SK-N-SH treated with all-trans-retinoic acid at 6 μM for 48 hours (cell line): ENCODE data around the gene LIN9.

Experiments used
- BACH2 ChIP-seq: fragments of 250-450 bp; sonication (Bioruptor Pico); IDR thresholded peaks from 2 replicates; pipeline ENCODE4 v1.9.0; 2021; ENCODE audit warnings: mild to moderate bottlenecking, borderline replicate concordance
- CREB5 ChIP-seq: fragments of 250-450 bp; sonication (Bioruptor Pico); IDR thresholded peaks from 2 replicates; pipeline ENCODE4 v1.5.1; 2020; ENCODE audit warnings: low read depth, mild to moderate bottlenecking, moderate library complexity
- CSDC2 ChIP-seq: fragments of 250-450 bp; sonication (Bioruptor Pico); IDR thresholded peaks from 2 replicates; pipeline ENCODE4 v1.5.0; 2020; ENCODE audit warnings: mild to moderate bottlenecking, moderate library complexity
- CSRNP3 ChIP-seq: fragments of 250-450 bp; sonication (Bioruptor Pico); IDR thresholded peaks from 2 replicates; pipeline ENCODE4 v1.5.1; 2021; ENCODE audit warnings: mild to moderate bottlenecking, moderate library complexity
- ESRRG ChIP-seq: fragments of 250-450 bp; sonication (Bioruptor Pico); IDR thresholded peaks from 2 replicates; pipeline ENCODE4 v1.6.1; 2021; ENCODE audit warnings: mild to moderate bottlenecking
- ISL1 ChIP-seq: fragments of 250-450 bp; sonication (Bioruptor Pico); IDR thresholded peaks from 2 replicates; pipeline ENCODE4 v2.1.2; 2022; ENCODE audit warnings: mild to moderate bottlenecking, moderate library complexity
- PATZ1 ChIP-seq: fragments of 250-450 bp; sonication (Bioruptor Pico); IDR thresholded peaks from 2 replicates; pipeline ENCODE4 v1.8.0; 2020; ENCODE audit warnings: mild to moderate bottlenecking, moderate library complexity, borderline replicate concordance
- RARB ChIP-seq: fragments of 250-450 bp; sonication (Bioruptor Pico); IDR thresholded peaks from 2 replicates; pipeline ENCODE4 v1.8.0; 2021; ENCODE audit warnings: mild to moderate bottlenecking, moderate library complexity
- TOX ChIP-seq: fragments of 250-450 bp; sonication (Bioruptor Pico); IDR thresholded peaks from 2 replicates; pipeline ENCODE4 v1.8.0; 2021; ENCODE audit warnings: mild to moderate bottlenecking, moderate library complexity, borderline replicate concordance
- TSHZ2 ChIP-seq: fragments of 250-450 bp; sonication (Bioruptor Pico); IDR thresholded peaks from 2 replicates; pipeline ENCODE4 v1.5.0; 2020; ENCODE audit warnings: mild to moderate bottlenecking, moderate library complexity
- ZFP30 ChIP-seq: fragments of 450-650 bp; formaldehyde crosslinking; IDR thresholded peaks from 2 replicates; pipeline ENCODE4 v1.5.0; 2022; ENCODE audit warnings: mild to moderate bottlenecking, moderate library complexity
- ZNF70 ChIP-seq: fragments of 450-650 bp; formaldehyde crosslinking; IDR thresholded peaks from 2 replicates; pipeline ENCODE4 v1.5.0; 2020; ENCODE audit warnings: mild to moderate bottlenecking, moderate library complexity

- no peak for TF ChIP-seq ESRRG (CRISPR knock-in tag)
- no peak for TF ChIP-seq BACH2
- TF ChIP-seq CREB5 (CRISPR knock-in tag), result no peak
- TF ChIP-seq ZNF70 (CRISPR knock-in tag), result no peak
- TF ChIP-seq CSRNP3 (CRISPR knock-in tag), result no peak
- no peak for TF ChIP-seq CSDC2 (CRISPR knock-in tag)
- no peak for TF ChIP-seq TSHZ2 (CRISPR knock-in tag)
- no peak for TF ChIP-seq TOX (CRISPR knock-in tag)
- TF ChIP-seq PATZ1, result no peak
- TF ChIP-seq ZFP30 (CRISPR knock-in tag), result no peak
- TF ChIP-seq ISL1, result no peak
- TF ChIP-seq RARB (CRISPR knock-in tag), result no peak
These were observed 15.4 kb downstream of the LIN9 start for GRCh38 chr1:226293553-226293920.
